GM19372 (cell line): Measurements from ENCODE around the gene KRT37.

Source experiments
- ATAC-seq: cut with Tn5 transposase; IDR thresholded peaks from one replicate; pipeline ENCODE4 v1.9.1; 2021; ENCODE audit warnings: mild to moderate bottlenecking, low read depth, moderate library complexity; ENCODE audit not compliant: unreplicated experiment

Gene KRT37

DNA sequence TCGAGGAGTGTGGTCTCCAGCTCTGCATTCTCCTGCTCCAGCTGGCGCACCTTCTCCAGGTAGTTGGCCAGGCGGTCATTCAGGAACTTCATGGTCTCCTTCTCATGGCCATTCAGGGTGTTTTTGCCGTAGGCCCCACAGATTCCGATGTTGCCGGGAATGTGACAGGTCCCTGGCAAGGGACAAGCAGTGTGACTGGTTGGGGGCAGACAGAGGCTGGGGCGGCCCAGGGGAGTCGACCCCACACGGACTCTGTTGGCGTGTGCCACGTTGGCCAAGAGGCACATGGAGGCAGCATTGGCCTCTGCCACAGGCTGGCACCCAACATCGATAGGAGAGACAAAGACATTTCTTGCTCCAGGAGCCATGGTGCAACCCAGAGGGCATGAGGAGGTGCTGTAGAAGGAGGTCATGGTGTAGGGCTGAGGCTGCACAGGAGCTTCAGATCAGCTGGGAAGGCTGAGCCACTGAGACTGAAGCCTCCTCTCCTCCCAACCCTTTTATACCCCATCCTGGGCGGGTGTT lies at the start of gene KRT37:
KRT37 (minus strand) TSS at position 475 of the 525 bp plus-strand sequence; CDS start at position 413, 62 bp downstream.
- no peak for ATAC-seq

DNA sequence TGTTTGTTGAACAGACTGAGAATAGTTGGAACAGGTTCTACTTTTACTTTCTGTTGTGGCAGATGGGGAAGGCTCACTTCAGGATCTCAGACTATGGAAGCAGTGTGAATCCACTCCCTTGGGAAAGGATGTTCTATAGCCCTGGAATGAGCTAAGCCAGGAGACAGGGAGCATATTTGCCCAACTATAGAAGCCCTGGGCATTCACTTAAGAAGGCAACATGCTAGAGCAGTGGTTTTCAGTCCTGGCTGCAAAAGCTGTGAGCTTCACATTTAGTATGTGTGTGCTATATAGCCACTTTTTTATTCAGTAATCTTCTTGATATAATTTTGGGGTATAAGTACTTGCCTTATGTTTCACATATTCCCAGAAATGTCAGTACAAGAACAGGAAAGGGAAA lies 44.0 kb upstream of the KRT37 start:
- no peak for ATAC-seq

DNA sequence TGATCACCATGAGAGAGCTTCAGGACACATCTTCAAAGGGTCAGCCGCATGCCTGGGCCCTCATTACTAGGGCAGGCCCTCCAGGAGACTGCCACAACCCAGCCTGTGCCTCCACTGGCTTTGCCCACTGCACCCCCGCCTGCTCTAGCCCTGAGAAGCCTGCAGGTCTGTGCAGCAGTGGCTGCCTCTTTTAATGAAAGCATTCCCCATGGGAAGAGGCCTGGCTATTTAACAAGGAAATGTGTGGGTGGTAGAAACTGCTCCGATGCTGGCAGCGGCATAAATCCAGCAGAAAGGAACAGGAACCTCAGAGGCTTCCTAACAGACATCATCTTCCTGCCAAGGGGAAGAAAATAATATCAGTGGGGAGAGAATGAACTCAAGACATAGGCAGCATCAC lies 43.2 kb upstream of the KRT37 start:
- no peak for ATAC-seq

DNA sequence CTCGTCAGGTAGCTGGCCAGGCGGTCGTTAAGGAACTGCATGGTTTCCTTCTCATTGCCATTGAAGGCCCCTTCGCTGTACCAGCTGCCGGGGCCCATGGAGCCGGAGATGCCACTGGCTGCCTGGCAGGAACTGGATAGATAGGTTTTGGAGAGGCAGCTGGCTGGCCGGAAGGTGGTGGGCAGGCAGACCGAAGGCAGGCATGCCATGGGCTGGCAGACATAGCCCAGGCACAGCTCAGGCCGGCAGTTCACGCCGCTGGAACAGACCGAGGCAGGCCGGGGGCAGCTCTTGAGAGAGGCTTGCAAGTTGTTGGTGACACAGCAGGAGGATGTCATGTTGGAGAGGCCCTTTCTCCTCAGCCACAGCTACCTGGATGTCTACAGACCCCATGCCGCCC lies 42.6 kb upstream of the KRT37 start, which contains the start of gene KRT32:
KRT32 (minus strand) TSS at position 399 of the 400 bp plus-strand sequence; CDS start at position 338, 61 bp downstream.
- no peak for ATAC-seq

DNA sequence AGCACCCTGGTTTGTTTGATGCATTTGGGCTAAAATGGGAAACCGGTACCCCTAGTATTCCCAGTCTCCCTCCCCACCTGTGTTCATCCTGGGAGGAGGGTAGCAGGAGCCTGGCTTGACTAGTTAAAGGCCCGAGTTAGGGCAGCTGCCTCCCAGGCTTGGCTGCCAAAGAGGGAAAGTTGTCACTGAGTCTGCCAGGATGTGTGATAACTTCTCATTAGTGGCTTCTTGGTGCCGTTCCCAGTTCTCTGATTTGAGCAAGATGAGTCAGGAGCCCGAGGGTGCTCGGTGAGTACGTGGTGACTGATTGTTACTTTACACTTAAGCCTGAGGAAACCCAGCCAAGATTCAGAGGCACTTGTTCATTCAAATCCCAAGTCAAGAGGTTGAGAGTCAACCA lies 40.3 kb upstream of the KRT37 start:
- ATAC-seq: no peak

DNA sequence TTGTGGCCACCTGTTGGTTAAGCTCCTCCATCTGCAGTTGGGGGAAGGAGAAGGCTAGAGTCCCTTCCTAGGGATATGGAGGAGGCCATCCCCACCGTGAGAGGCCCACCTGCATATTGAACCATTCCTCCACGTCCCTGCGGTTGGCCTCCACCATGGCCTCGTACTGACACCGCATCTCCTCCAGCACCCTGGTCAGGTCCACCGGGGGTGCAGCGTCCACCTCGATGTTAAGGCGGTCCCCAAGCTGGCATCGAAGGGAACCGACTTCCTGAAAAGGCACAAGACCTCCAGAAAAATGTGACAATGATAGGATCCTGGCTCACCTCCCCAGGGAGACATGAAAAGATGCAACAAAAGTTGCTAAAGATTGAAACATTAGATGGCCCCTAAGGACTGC lies 39.8 kb upstream of the KRT37 start:
- no peak for ATAC-seq

DNA sequence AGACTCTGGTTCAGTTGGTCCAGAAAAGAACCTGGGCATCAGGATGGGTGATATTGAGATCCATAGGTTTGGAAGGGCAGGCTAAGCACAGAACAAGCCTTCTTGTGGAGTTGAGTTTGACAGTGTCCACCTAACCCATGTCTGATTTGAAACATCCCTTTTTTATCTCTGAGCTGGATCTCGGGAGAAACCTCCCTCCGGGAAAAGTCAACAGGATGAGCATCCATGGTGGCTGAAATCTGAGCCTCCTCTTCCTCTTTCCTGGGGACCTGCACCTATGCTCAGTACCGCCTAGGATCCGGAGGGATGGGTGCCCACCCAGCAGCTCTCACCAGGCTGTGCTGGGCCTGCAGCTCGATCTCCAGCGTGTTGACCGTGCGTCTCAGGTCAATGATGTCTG lies 39.4 kb upstream of the KRT37 start:
- ATAC-seq: no peak

DNA sequence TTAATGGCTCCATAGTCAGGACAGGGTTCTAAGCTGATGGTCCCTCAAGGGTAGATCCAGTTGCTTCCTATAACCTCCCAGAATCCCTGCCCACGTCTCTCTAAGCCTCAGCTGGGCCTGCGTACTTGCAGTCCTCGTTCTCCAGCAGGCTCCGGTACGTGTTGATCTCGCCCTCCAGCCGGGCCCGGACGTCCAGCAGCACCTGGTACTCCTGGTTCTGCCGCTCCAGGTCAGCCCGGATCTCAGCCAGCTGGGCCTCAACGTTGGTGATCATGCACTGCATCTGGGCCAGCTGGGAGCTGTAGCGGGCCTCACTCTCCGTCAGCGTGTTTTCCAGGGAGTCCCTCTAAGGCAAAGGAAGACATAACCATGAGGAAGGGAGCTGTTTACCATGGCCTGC lies 38.3 kb upstream of the KRT37 start:
- ATAC-seq: no peak

DNA sequence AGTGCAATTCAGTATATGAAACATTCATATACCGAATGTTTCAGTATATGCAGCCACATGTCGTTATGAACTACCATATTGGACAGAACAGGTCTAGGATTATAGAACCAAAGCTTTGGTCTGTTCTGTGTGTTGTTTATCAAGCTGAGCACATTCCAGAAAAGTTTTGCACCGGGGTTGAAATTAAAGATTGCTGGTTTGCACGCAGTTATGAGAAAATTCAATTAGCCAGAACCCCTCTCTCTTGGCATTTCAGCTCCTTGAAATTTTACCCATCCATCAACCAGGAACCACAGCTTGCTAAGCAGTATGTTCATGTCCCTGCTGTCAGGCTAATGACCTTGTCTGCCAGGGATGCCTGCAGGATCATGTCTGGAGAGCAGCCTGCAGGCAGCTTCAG lies 33.3 kb upstream of the KRT37 start:
- no peak for ATAC-seq

DNA sequence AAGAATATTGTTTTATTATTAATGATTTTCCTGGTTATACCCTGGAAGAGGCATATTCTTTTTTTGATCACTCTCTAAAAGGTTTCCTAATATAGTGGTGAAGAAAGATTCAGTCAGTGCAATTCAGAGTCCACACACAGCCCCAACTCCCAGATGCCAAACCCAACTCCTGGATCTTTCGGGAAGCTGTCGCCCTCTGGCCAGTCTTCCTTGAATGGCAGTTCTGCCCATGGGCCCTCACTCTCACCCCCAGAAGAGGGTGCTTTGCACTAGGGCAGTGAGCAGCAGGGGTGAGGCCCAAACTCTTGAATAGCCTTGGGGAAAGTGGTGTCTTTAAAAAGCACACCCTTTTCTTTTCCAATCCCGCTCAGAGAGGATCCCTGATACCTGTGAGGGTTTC lies 31.8 kb upstream of the KRT37 start:
- no peak for ATAC-seq

DNA sequence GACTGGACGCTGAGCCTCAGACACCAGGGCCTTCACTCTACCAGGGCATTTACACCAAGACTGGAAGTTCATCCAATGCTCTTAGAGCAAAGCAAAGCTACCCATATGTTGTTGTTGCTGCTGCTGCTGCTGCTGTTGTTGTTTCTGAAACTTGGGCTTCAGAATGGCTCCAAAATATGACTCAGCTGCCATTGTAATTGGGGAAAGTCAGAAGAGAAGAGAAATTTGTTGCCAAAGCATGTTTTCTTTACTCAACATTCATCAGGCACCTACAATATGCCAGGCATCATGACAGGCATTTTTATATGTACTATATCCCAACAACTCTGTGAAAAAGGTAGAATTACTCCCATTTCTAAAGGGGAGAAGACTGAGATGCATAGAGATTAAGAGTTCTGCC lies 30.9 kb upstream of the KRT37 start:
- ATAC-seq: no peak

DNA sequence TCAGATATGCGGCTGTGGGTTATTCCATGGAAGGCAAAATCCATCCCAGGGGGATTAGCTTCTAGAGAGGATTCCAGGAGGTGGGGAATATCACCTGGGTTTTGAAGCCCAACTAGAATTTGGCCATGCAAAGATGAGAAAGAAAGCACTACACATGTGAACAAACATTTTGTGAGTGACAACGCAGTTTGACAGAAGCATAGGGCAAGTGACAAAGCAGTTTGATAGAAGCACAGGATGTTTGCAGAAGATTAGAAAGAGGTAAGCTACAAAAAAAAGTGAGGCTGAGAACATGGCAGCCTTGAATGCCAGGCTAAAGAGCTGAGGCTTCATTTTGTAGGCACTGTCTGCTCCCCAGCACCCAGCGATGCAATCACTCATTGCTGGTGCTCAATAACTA lies 28.7 kb upstream of the KRT37 start:
- no peak for ATAC-seq

DNA sequence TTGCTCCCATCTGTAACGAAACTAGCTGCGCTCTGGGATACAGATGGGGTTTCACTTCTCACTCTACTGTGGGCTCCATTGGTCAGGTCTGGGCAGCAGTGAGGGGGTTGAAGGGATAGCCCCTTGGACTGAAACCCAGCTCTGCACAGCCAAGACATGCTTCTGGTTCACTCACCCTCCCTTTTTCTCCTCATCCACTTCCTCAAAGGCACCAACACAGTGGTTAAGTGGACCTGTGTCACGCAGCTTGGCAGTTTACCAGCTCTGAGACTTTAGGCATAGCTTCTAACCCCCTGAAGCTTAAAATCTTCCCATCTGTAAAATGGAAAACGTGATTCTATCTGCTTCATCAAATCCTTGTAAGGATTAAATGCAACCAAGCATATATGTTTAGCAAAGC lies 27.9 kb upstream of the KRT37 start:
- no peak for ATAC-seq

DNA sequence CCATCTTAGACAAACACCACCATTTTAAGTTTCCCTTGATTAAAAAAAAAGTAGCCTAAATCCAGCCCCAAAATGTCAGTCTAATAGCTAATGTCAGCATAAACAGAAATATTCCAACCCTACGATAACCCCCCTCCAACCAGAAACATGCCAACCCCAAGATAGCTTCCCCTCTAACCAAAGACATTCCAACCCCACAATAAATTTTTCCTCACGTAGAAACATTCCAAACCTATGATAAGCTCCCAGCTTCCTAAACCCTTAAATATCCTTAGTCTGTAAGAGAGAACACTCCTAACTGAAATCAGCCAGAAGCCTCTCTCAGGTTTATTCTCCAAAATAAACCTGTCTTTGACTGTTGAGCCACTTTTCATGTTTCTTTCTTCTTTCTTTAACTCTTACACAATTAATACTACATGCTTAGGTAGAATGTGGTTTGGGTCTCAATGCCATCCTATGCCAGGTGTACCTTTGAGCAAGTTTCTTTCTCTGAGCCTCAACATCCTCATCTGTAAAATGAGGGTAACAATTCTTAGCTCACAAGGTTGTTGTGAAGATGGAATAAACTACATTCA lies 26.9 kb upstream of the KRT37 start:
- ATAC-seq: no peak

DNA sequence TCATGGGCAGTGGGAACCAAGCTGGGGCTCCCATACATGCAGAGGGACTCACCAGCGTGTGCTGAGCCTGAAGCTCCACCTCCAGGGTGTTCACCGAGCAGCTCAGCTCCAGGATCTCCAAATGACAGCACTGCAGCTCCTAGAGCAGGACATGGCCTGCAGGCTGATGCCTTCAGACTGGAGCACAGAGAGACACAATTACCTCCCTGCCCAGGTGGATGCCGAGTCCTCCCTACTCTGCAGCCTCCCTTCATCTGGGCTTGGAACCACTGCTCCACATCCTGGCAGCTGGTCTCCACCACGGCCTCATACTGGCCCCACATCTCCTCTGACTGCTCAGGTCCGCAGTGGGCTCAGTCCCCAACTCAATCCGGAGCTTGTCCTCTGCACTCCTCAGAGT lies 24.6 kb upstream of the KRT37 start:
- no peak for ATAC-seq

DNA sequence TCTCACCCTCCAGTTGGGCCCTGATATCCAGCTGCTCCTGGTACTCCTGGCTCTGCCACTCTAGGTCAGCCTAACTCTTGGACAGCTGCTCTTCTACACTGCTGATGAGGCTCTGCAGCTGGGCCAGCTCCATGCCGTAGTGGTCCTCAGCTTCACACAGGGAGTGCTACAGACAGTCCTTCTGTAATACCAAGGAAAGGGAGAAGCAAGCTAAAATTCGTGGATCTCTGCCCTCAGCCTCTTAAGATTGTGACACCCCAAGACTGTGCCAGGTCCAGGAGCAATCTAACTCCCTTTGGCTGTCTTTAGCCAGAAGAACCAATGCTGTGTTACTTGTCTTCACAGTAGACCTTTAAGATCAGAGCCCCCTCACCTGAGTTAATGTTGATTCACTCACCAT lies 24.1 kb upstream of the KRT37 start:
- ATAC-seq: no peak

DNA sequence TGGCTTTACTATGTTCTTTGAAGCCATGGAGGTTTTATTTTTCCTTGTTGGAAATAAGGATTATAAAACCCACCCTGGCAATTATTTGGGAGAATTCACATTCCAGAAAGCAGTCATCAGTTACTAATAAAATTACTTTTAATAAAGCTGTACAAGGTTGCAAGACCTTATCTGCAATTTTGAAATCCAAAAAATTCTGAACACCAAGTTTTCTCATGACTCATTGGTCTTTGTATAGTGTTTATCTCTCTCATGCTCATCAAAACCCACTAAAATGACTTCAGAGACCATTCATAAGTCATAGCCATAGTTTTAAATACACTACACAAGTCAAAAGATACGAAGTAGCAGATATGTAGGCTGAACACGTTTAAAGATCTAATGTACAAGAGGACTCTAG lies 22.4 kb upstream of the KRT37 start:
- ATAC-seq: no peak

DNA sequence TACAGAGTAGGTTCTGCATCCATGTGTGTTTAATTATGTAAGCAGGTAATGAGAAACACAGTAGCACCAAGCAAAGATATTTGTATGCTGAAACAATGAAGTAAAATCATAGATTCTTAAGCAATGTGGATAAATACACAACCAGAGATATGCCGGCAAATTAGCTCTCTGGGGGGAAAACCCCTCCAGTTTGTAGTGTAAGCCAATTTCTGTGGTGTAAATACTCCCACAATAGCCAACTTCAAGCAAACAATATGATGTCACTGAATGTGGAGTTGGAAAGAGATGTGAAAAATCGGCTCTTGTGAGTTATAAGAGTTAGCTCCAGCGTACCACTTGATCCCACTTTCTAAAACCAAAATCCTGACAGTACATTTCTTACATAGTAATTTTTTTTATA lies 20.3 kb upstream of the KRT37 start:
- ATAC-seq: no peak

DNA sequence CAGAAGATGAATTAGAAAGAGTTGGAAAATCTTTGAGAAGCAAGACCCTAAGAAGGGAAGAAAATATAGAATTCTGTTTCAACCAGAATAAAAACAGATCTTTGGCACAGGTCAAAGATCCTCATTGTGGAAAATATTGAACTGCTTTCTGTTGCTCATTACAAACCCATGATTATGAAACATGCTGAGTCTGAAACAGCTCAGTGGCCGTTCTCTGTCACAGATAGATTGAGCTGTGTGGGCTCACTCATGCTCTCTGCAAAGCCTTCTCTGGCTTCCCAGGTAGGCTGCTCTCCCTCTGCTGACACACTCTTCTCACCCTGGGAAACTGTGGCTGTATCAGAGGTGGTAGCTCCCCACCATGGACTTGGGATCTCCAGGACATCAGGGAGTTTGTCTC lies 19.8 kb upstream of the KRT37 start:
- no peak for ATAC-seq

DNA sequence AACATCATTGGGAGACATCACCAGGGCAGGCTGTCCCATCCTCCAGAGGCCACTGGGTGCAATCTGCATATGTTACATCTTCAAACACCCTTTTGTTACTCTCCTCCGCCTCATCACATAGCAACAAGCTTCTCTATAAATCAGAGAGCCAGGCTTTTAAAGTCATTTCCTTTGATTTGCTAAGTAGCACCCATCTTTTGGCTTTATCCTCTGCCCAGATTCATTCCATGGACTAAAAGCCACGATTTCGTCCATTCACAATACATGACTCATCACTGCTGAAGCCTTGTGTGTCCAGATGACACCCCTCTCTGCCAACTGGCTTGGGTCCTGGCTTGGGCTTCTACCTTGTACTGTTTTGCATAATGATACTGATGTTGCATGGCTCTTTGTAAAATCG lies 18.4 kb upstream of the KRT37 start:
- ATAC-seq: no peak

DNA sequence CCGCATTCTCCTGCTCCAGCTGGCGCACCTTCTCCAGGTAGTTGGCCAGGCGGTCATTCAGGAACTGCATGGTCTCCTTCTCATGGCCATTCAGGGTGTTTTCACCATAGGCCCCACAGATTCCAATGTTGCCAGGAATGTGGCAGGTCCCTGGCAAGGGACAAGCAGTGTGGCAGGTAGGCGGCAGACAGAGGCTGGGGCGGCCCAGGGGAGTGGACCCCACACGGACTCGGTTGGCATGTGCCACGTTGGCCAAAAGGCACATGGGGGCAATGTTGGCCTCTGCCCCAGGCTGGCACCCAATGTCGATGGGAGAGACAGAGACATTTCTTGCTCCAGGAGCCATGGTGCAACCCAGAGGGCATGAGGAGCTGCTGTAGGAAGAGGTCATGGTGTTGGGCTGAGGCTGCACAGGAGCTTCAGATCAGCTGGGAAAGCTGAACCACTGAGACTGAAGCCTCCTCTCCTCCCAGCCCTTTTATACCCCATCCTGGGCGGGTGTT lies 16.2 kb upstream of the KRT37 start, which contains the start of gene KRT38:
KRT38 (minus strand) TSS at position 453 of the 503 bp plus-strand sequence; CDS start at position 391, 62 bp downstream.
- no peak for ATAC-seq

DNA sequence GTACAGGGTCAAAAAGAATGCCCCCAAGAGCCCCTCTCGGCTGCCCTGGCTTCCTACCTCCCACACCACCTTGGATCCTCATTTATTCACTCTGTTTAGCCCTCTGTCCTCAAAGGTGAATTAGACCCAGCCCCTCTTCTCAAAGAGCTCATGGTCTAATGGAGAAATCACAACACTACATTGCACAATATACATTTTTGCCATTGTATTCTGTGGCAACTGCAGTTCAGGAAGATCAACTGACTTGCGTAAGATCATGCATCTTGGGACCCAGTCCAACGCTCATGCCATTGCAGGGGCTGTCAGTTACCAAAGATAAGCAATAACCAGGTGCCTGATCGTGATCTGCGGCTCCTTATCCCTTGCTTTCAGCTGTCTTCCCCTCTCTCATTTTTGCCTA lies 15.0 kb upstream of the KRT37 start:
- no peak for ATAC-seq

DNA sequence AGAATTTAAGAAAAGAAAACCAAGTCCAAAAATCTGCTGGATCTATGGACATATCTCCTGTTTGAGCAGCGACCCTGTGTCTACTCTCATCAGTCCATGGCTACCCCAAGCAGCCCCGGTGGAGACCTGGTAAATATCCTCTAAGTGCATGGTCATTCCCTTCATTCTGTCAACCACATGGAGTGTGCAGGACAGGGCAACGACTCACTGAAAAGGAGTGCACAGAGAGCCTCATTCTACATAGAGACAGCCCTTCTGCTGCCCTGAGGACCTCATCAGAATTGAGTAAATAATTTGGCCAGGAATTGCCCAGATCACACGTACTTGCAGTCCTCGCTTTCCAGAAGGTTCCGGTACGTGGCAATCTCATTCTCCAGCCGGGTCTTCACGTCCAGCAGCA lies 13.4 kb upstream of the KRT37 start:
- ATAC-seq: no peak
